Measurements from ENCODE around the gene LIPE.

The LIPE gene

GRCh38 chr19:42401365-42402303 lies 25.6 kb downstream of the LIPE start:
- TF ChIP-seq CTCF (conservative IDR thresholded peaks at IDR 0.05), result peak; percentile 93
- H3K27ac ChIP-seq, result peak overlapping the region; percentile 87

GRCh38 chr19:42400404-42400803 lies 26.8 kb downstream of the LIPE start:
- TF ChIP-seq CTCF (conservative IDR thresholded peaks at IDR 0.05), result no peak
- H3K27ac ChIP-seq, result no peak overlapping the region; the same call in 1 of the 2 replicates

GRCh38 chr19:42397263-42398166 lies 29.7 kb downstream of the LIPE start:
- TF ChIP-seq CTCF (conservative IDR thresholded peaks at IDR 0.05), result no peak
- peak overlapping the region; percentile 87 for H3K27ac ChIP-seq

- H3K27ac ChIP-seq, result peak overlapping the region; percentile 87
- no peak for TF ChIP-seq CTCF (conservative IDR thresholded peaks at IDR 0.05)
These were observed 30.6 kb downstream of the LIPE start for GRCh38 chr19:42396381-42397262.

- TF ChIP-seq CTCF (conservative IDR thresholded peaks at IDR 0.05), result no peak
- H3K27ac ChIP-seq, result no peak overlapping the region
These were observed 32.4 kb downstream of the LIPE start for GRCh38 chr19:42394751-42395150.

- no peak overlapping the region for H3K27ac ChIP-seq
- TF ChIP-seq CTCF (conservative IDR thresholded peaks at IDR 0.05), result no peak
These were observed 35.0 kb downstream of the LIPE start for GRCh38 chr19:42392165-42392564.
